Loucy (cell line): ENCODE measurements around the gene SCAP.

Source experiments
- H2AFZ ChIP-seq: fragments of 200-600 bp; sonication (generic); 2 replicates; pipeline ENCODE4 v1.6.0; 2016; ENCODE audit warnings: antibody characterized with exemption, mild to moderate bottlenecking, low read length, moderate library complexity
- H3F3A ChIP-seq: fragments of 200-600 bp; 2 replicates; pipeline ENCODE4 v1.6.0; 2016; ENCODE audit warnings: antibody characterized with exemption, low read depth, mild to moderate bottlenecking
- H3K27me3 ChIP-seq: fragments of 200-600 bp; sonication (generic); 2 replicates; pipeline ENCODE4 v1.6.1; 2014; ENCODE audit warnings: low read length, mild to moderate bottlenecking; ENCODE audit not compliant: insufficient read depth, poor library complexity, severe bottlenecking
- H3K36me3 ChIP-seq: fragments of 200-600 bp; sonication (generic); 2 replicates; pipeline ENCODE4 v1.6.1; 2016; ENCODE audit warnings: low read length; ENCODE audit not compliant: insufficient read depth
- H3K4me1 ChIP-seq: fragments of 200-600 bp; sonication (generic); 2 replicates; pipeline ENCODE4 v1.5.1; 2014; ENCODE audit warnings: low read length, mild to moderate bottlenecking; ENCODE audit not compliant: insufficient read depth, poor library complexity, severe bottlenecking
- H3K4me2 ChIP-seq: fragments of 200-600 bp; sonication (generic); 2 replicates; pipeline ENCODE4 v1.6.0; 2014; ENCODE audit warnings: antibody characterized with exemption, low read length, low read depth, mild to moderate bottlenecking; ENCODE audit not compliant: poor library complexity, severe bottlenecking
- H3K4me3 ChIP-seq: fragments of 200-600 bp; sonication (generic); 2 replicates; pipeline ENCODE4 v1.5.1; 2014; ENCODE audit warnings: low read length, mild to moderate bottlenecking, mixed read lengths; ENCODE audit not compliant: poor library complexity, severe bottlenecking
- H3K79me2 ChIP-seq: fragments of 200-600 bp; sonication (generic); 2 replicates; pipeline ENCODE4 v1.6.1; 2014; ENCODE audit warnings: low read length; ENCODE audit not compliant: insufficient read depth
- H3K9ac ChIP-seq: fragments of 200-600 bp; sonication (generic); 2 replicates; pipeline ENCODE4 v1.6.0; 2014; ENCODE audit warnings: mild to moderate bottlenecking, low read depth, low read length, moderate library complexity; ENCODE audit not compliant: poor library complexity, severe bottlenecking
- H3K9me2 ChIP-seq: fragments of 200-600 bp; sonication (generic); replicated peaks from 2 replicates; pipeline ENCODE4 v1.6.1; 2016; ENCODE audit warnings: low read depth, low read length, mixed read lengths
- H3K9me3 ChIP-seq: fragments of 200-600 bp; sonication (generic); 2 replicates; pipeline ENCODE4 v1.6.1; 2014; ENCODE audit warnings: mild to moderate bottlenecking, antibody characterized with exemption, low read length, low read depth; ENCODE audit not compliant: insufficient read depth
- H4K20me1 ChIP-seq: fragments of 200-600 bp; sonication (generic); 2 replicates; pipeline ENCODE4 v1.6.0; 2014; ENCODE audit warnings: antibody characterized with exemption, low read length, mild to moderate bottlenecking; ENCODE audit not compliant: insufficient read depth, poor library complexity, severe bottlenecking
- CTCF ChIP-seq: fragments of 200-600 bp; sonication (generic); conservative IDR thresholded peaks from 2 replicates; pipeline ENCODE4 v1.5.1; 2014; ENCODE audit warnings: mild to moderate bottlenecking, antibody characterized with exemption, low read length
- EZH2phosphoT487 ChIP-seq: fragments of 200-600 bp; IDR thresholded peaks from 2 replicates; pipeline ENCODE4 v1.6.1; 2018; ENCODE audit warnings: antibody characterized with exemption, mild to moderate bottlenecking, moderate library complexity, borderline replicate concordance

Gene SCAP

GRCh38 chr3:47407237-47407636 lies 68.5 kb downstream of the SCAP start:
- peaks cover 3% of the 10 kb centered on the region for H4K20me1 ChIP-seq
- no peak overlapping the region for H3K4me3 ChIP-seq
- peaks cover 9% of the 10 kb centered on the region; the same call in 1 of the 2 replicates for H3K79me2 ChIP-seq
- H3F3A ChIP-seq: no peaks in the 10 kb centered on the region
- no peaks in the 10 kb centered on the region for H3K9me2 ChIP-seq
- no peaks in the 10 kb centered on the region for H3K27me3 ChIP-seq
- H3K36me3 ChIP-seq: peaks cover 73% of the 10 kb centered on the region; the same call in 1 of the 2 replicates
- no peak for TF ChIP-seq CTCF
- no peak for TF ChIP-seq EZH2phosphoT487
- no peaks in the 10 kb centered on the region for H3K9me3 ChIP-seq
- no peak overlapping the region for H2AFZ ChIP-seq
- H3K4me2 ChIP-seq: no peak overlapping the region
- H3K9ac ChIP-seq: no peak overlapping the region
- H3K4me1 ChIP-seq: no peaks in the 10 kb centered on the region

GRCh38 chr3:47406762-47407149 lies 69.0 kb downstream of the SCAP start:
- H3K4me2 ChIP-seq: no peak overlapping the region
- TF ChIP-seq EZH2phosphoT487 (no peak), CTCF (no peak; the same call in 1 of the 2 replicates)
- peaks cover 9% of the 10 kb centered on the region; the same call in 1 of the 2 replicates for H3K79me2 ChIP-seq
- H3F3A ChIP-seq: no peaks in the 10 kb centered on the region
- H3K9me3 ChIP-seq: no peaks in the 10 kb centered on the region
- no peak overlapping the region for H2AFZ ChIP-seq
- no peak overlapping the region for H3K9ac ChIP-seq
- H3K4me1 ChIP-seq: no peaks in the 10 kb centered on the region
- H4K20me1 ChIP-seq: peaks cover 3% of the 10 kb centered on the region
- H3K36me3 ChIP-seq: peaks cover 69% of the 10 kb centered on the region; the same call in 1 of the 2 replicates
- no peaks in the 10 kb centered on the region for H3K9me2 ChIP-seq
- no peak overlapping the region for H3K4me3 ChIP-seq
- H3K27me3 ChIP-seq: no peaks in the 10 kb centered on the region

DNA sequence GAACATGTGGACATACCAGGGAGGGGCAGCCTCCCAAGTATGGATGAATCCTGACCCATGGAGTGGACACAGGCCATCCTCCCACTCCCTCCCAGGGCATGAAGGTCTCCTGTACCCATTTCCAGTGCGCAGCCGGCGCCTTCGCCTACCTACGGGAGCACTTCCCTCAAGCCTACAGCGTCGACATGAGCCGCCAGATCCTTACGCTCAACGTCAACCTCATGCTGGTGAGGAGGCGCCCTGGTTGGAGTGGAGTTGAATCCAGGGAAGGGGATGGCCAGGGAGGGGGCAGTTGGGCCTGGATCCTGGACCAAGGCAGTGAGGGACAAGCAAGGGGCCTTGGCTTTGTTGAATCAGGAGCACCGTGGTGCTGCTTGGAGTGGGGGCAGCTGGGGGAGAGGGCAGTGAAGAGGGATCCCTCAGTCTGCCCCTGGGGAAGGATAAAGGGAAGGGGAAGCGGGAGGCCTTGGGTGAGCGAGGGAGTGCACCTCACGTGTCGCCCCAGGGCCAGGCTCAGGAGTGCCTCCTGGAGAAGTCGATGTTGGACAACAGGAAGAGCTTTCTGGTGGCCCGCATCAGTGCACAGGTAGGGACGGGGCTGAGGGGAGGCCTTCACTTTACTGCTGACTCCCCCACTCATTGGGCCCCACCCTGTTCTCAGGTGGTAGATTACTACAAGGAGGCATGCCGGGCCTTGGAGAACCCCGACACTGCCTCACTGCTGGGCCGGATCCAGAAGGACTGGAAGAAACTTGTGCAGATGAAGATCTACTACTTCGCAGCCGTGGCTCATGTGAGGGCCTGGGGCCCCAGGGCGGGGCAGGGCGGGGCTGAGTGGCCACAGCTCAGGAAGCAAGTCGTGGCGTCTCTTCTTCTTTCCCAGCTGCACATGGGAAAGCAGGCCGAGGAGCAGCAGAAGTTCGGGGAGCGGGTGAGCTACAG lies 69.7 kb downstream of the SCAP start:
- Histone ChIP-seq H3K9ac (no peak overlapping the region), H3K4me2 (no peak overlapping the region), H3K79me2 (peaks cover 9% of the 10 kb centered on the region; the same call in 1 of the 2 replicates), H3K9me2 (no peaks in the 10 kb centered on the region), H3K4me3 (no peak overlapping the region), H3K27me3 (no peaks in the 10 kb centered on the region), H3F3A (no peaks in the 10 kb centered on the region), H3K4me1 (no peaks in the 10 kb centered on the region), H3K9me3 (no peaks in the 10 kb centered on the region), H4K20me1 (peaks cover 3% of the 10 kb centered on the region), H3K36me3 (peaks cover 66% of the 10 kb centered on the region; the same call in 1 of the 2 replicates), H2AFZ (no peak overlapping the region)
- TF ChIP-seq EZH2phosphoT487 (no peak), CTCF (no peak)
